DND-41 (cell line): ENCODE results near the gene TP73.

Experiments used
- CTCF ChIP-seq: IDR thresholded peaks from 2 replicates; pipeline ENCODE4 v1.5.1; 2012; ENCODE audit warnings: borderline replicate concordance, low read length, moderate library complexity, mild to moderate bottlenecking; ENCODE audit not compliant: poor library complexity, severe bottlenecking; ENCODE audit errors: extremely low read depth
- EZH2 ChIP-seq: IDR thresholded peaks from 3 replicates; pipeline ENCODE4 v1.6.1; 2012; ENCODE audit warnings: borderline replicate concordance, low read depth, mild to moderate bottlenecking, moderate library complexity, low read length, inconsistent platforms; ENCODE audit not compliant: severe bottlenecking

GRCh38 chr1:3679098-3679555 lies 26.8 kb downstream of the TP73 start:
- TF ChIP-seq CTCF = no peak
- TF ChIP-seq EZH2 = no peak
